T47D (cell line): ENCODE measurements around the gene TEPSIN.

Experiments used
- DNase-seq, 2 experiments: peaks; one replicate each; pipeline versions ENCODE4 v3.0.0 to v3.0.0-alpha.2; 2011 to 2012; ENCODE audit warnings: low read depth in 1 of 2, low spot score in 1 of 2
- JUND ChIP-seq: IDR thresholded peaks from 2 replicates; pipeline ENCODE4 v1.6.1; 2012; ENCODE audit warnings: low read depth
- in situ Hi-C: cut with HindIII; loops from 2 replicates; pipeline ENCODE4 v1.10.0; 2016; ENCODE audit warnings: low sequenced_read_pairs, low pct_unique_long_range_greater_than_20kb

Gene TEPSIN

DNA sequence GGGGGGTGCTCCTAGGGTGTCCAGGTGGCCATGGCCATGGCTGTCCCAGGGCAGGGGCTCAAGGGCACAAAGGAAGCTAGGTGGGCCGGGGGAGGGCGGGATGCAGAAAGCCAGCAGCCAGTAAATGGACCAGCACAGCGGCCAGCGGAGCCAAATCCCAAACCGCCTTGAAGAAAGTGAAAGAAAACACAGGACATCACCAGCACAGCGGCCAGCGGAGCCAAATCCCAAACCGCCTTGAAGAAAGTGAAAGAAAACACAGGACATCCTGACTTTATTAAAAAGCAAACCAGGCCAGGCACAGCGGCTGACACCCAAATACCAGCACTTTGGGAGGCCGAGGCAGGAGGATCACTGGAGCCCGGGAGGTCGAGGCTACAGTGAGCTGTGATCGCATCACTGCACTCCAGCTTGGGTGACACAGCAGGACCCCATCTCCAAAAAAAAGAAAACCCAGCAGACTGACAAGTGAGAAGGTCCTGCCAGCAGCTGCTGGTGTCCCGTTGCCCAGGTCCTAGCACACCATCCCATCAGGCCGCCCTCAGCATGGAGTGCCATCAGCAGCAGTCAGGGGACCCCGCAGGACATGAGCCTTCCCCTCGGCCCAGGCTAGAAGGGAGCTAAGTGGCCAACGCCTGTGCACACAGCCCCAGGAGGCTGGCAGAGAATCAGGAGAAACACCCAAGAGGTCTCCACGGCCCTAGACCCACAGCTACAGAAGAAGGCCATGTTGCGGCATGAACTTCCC is 39.3 kb upstream of the TEPSIN start:
- no peak for DNase-seq
- TF ChIP-seq JUND = no peak
- in situ Hi-C loops = no loop called here

DNA sequence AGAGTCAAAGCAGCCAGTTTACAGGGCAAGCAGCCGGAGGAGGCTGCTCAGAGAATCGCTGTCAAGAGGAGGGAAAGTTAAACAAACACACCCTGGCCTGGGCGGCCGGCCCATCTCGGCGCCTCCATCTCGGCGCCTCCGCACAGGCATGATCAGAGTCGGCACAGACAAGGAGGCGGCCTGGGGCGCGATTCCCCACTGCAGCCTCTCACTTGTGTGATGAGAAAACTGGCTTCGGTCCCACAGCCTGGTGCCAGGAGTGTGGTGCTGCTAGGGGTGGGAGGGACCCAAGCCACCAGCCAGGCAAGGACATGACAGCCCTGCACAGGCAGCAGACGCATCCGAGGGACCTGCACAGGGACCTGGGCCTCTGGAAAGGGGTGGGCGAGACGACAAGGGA is 38.6 kb upstream of the TEPSIN start:
- TF ChIP-seq JUND = no peak
- in situ Hi-C loops = no loop called here
- no peak for DNase-seq

DNA sequence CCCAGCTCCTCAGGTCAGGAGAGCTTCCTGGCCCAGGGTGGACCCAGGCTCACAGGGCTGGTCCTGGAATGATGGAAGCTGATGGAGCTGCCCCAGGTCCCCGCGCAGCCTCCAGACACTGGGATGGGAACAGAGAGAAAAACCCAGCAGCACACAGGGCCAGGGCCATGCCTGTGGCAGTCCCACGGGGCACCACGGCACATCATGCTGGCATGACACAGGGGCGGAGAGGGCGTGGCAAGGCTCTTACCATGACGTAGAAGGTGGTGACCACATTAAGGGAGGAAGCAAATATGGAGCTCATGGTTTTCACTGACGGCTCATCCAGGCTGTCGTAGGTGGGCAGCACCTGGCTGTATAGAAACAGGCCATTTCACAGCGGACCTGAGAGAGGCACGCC is 37.9 kb upstream of the TEPSIN start:
- in situ Hi-C loops = no loop called here
- TF ChIP-seq JUND = no peak
- DNase-seq = no peak

DNA sequence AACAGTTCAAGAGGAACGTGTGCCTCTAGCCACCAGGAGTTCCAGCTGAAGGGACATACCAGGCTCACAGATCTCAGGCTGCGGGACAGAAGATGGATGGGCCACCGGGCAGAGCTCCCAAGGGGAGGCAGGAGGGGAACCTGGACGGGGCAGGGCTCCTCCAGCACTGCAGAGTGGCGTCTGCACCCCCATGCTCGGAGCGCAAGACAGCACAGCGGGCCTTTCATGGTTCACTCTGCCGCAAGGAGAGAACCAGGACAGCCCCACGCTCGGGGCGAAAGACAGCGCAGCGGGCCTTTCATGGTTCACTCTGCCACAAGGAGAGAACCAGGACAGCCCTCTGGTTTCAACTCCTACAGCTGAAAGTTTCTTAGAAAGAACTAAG is 35.6 kb upstream of the TEPSIN start:
- no peak for TF ChIP-seq JUND

DNA sequence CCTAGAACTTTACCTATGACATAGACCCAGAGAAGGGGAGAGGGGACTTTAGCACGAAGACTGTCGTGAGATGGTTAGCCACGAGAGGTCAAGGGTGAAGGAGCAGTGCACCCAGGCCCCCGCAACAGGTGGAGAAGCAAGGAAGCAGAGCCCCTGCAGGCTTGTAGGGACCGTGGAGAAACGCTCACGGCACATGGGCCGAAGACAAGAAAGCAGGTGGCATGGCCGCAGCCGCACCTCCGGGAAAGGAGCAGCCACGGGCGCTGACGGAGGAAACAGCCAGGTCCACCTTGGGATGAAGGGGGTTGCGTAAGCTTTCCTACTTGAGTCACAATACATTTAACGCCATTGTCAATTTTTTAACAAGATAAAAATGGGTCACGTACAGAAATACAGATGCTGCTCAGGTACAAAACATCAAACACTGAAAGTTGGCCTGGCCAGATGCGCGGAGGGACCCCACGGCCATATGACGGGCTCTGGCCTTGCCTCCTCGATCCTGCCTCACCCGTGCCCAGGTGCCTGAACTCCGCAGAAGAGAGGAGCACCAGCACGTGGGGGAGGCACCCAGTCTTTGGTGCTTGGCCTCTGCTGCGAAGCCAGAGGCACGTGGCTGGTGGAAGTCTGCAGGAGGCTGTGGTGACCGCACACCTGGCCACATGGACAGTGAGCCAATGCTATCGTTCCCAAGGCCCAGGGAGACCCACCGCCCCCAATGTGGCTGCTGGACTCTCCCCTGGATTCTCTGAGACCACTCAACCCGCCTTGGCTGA is 35.0 kb upstream of the TEPSIN start:
- no peak for DNase-seq
- in situ Hi-C loops = no loop called here
- TF ChIP-seq JUND = no peak

More for the DNA sequence above, 35.6 kb upstream of the TEPSIN start:
- no peak for DNase-seq
- in situ Hi-C loops = no loop called here

DNA sequence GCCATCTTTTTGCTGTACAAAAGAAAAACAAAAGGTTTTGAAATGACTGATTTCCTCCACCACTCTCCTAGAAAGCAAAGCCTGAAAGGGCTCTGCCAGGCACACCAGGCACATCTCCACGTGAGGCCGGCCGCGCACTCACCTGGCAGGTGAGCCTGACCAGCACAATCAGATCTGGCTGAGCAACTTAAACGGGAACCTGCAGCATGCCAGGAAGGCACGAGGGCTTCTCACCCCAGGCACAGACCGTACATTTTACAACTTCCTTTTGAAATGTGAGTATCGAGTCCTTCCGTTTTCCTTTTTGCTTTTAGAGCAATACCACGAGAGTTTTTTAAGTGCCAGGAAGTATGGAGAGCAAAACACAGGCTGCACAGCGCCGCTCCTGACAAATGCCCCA is 33.8 kb upstream of the TEPSIN start:
- in situ Hi-C loops = no loop called here
- TF ChIP-seq JUND = no peak
- DNase-seq = peak; percentile 50 to 71

DNA sequence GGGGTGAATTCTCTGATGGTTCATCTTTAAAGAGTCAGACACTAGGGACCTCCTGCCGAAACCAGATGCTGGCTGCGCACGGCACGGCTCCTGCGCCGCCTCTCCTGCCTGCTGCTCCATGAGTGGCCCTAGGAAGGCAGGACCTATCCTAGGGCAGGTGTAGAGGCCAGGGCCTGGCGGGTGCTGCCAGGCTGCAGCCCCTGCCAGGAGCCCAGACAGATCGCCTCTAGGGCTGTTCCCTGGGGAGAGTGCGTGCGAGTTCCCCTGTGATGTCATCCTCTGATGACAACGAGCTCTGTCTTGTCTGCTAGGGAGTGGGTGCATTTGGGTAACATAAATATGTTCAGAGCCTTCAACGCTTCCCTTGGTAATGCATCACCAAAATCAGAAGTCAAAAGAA is 32.4 kb upstream of the TEPSIN start:
- in situ Hi-C loops = no loop called here
- no peak for TF ChIP-seq JUND

DNA sequence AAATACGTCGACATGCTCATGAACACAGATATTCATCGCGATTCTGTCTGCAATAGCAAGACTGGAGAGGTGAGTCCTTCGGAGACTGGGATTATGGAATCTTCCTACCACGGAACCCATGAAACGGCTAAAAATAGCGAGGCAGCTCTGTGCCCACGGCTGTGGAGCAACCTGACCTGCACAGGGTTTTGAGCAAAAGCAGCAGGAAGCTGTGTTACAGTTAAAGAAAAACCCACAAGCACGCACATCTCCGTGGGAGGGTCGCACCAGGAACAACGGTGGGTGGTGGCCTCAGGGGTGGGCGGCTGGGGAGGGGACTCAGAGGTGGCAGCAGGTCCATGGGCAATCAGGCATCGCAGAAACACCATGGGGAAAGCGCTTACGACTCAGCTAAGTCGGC is 31.4 kb upstream of the TEPSIN start:
- in situ Hi-C loops = no loop called here
- no peak for DNase-seq

More for the DNA sequence above, 32.4 kb upstream of the TEPSIN start:
- DNase-seq = no peak

DNA sequence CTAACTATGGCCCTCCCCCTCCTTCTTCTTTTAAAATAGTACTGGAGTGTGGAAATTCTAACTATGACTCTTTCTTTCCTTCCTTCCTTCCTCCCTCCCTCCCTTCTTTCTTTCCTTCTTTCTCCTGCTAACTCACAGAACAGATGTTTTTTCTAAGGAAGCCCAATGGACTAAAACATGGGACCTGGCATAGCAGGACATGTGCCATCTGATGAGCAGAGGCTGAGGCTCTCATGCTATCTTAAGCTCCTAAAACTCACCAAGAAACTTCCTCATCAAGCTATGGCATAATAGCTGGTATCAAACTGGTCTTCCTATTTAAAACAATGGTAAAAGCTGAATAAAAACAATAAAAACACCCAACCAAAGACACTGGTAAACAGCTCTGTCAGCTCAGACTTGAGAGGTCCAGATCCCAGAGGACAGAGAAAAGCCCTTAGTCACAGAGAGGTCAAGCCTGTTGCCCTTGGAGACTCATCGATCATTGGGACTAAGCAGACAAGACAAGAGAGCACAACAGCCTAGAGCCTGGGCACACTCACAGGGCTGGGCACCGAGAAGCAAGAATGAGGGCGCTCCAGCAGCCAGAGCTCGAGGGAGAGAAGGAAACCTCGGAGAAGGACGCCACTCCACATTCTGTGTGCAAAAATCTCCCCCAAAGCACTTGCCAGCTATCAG is 28.7 kb upstream of the TEPSIN start:
- no peak for DNase-seq
- in situ Hi-C loops = no loop called here
- TF ChIP-seq JUND = no peak

More for the DNA sequence above, 31.4 kb upstream of the TEPSIN start:
- TF ChIP-seq JUND = no peak

DNA sequence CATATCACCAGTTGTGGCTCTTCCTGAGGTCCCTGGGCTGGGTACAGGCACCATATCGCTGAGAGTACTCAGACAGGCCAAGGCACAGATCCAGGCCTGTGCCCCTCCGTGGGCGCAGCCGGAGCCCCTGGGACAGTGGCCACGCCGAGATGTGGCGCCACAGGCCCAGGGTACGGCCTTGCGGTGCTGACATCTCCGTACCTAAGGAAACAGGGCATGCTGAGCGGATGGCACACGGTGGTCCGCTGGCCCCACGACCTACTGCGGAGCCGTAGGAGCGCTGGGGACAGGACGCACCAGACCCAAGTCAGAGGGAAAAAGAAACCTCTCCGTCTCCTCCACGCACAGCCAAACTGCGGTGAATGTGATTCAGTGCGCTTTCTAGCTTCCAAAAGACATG is 26.7 kb upstream of the TEPSIN start:
- DNase-seq = no peak
- no peak for TF ChIP-seq JUND
- in situ Hi-C loops = no loop called here

DNA sequence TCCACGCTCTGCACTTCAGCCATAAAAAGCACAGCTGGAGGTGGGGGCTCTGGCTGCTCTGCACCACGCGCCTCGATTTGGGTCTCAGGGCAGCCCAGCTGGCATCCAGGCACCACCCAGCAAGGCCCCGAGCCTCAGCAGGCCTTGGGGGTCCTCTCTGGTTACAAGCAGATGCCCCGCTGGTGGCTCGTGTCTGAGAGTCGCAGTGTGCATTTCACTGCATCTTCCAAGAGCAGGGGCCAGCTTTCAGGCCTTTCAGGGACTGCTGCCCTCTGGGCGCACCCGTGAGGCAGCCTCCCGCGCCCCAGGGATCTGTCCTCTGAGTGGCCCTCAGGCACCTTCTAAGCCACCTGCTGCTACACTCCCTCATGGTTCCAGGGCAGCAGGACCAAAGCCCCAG is 25.8 kb upstream of the TEPSIN start:
- no peak for DNase-seq
- no peak for TF ChIP-seq JUND
- in situ Hi-C loops = no loop called here

DNA sequence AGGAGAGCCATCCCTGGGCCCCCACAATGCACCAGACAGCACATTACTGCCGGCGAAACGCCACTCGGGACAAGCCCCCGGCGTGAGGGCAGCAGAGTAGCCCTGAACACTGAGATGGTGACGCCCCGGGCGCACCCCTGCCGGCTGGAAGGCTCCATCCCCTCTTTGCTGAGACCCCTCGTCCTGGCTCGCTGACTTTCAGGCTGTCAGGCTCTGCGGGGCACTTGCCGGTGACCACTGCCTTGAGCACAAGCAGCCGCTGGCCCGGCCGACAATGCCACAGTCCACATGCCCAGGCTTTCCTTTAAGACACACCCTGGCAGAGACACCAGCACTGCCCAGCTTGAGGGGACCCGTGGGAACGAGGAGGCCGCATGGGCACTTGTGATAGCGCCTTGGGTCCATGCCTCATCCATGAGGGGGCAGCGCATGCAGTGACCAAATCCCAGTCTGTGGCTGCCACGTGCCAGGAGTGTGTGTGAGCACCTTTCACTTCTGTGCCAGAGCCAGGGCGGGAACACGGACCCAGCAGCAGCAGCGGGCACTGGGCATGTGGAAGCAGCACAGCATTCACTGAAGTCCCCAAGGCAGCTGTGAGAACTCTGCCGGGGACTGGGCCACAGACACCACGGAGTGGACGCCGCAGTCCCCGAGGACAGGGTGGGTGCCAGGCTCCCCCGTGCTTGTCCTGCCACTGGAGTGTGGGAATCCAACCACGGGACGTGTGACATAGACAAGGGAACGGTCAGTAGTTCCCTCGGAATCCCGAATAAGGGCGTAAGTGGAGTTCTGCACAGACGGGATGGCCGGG is 24.7 kb upstream of the TEPSIN start:
- in situ Hi-C loops = no loop called here
- no peak for TF ChIP-seq JUND
- DNase-seq = no peak
